ENCODE results near the gene STAC2. TPM values are rescaled to one million over a fixed set of nuclear protein-coding genes. Genes with fewer than 3 reads are reported as not detected.

STAC2 gene
- polyA plus RNA-seq, 2 of the 4 experiments (the other 2 are of a cell fraction), result 0.03 to 0.26 TPM

- ChIA-PET CTCF (interaction anchor here (0.6 to 30.5 kb wide), 10 partner anchors 7 to 190 kb away, joined by 3 to 612 read pairs (median 26); partner anchors contain the start of genes ARL5C and PLXDC1), POLR2A (interaction anchor here (2.6 kb wide), 1 partner anchor 33 kb away, joined by 21 read pairs; the partner anchor contains the start of gene RPL19)
- 58% methylated on average over 7 of the region's 7 CpGs for WGBS (ENCODE audit: missing lambda C conversion rate)
- Histone ChIP-seq H3K27ac (no peak overlapping the region), H3K4me3 (no peak overlapping the region), H3K4me2 (no peak overlapping the region), H3K4me1 (peaks cover 6% of the 10 kb centered on the region; the same call in 2 of the 3 replicates), H3K9me3 (no peaks in the 10 kb centered on the region)
- DNase-seq (ENCODE audit: low read depth in 1 of 2, low spot score in 1 of 2), result no peak
- no peak for ATAC-seq
- no peak for FAIRE-seq
- no peak for TF ChIP-seq JUN (IDR thresholded peaks at IDR 0.05)
- no peak for TF ChIP-seq ELK1 (IDR thresholded peaks at IDR 0.05; ENCODE audit: low read depth, low read length)
- TF ChIP-seq RAD21 (conservative IDR thresholded peaks at IDR 0.05 in 1 of 2, IDR thresholded peaks at IDR 0.05 in 1 of 2), result no peak
- TF ChIP-seq MAX (IDR thresholded peaks at IDR 0.05), result no peak
- no peak for TF ChIP-seq EHMT2 (IDR thresholded peaks at IDR 0.05; ENCODE audit: low read depth)
- no peak for TF ChIP-seq GATA3 (IDR thresholded peaks at IDR 0.05; ENCODE audit: borderline replicate concordance)
- no peak for TF ChIP-seq EP300 (IDR thresholded peaks at IDR 0.05)
- TF ChIP-seq TP53 (CRISPR knock-in tag; IDR thresholded peaks at IDR 0.05), result no peak
- TF ChIP-seq POLR2AphosphoS2 (conservative IDR thresholded peaks at IDR 0.05; ENCODE audit: low read length), result no peak
- no peak for TF ChIP-seq CBX8 (IDR thresholded peaks at IDR 0.05)
- TF ChIP-seq MAFK (IDR thresholded peaks at IDR 0.05; ENCODE audit: partially characterized antibody), result no peak
- no peak for TF ChIP-seq NR3C1 (IDR thresholded peaks at IDR 0.05)
- TF ChIP-seq ZFP36 (IDR thresholded peaks at IDR 0.05; ENCODE audit: borderline replicate concordance, partially characterized antibody), result no peak
- TF ChIP-seq PHF8 (IDR thresholded peaks at IDR 0.05; ENCODE audit: borderline replicate concordance, low read depth), result no peak
- TF ChIP-seq POLR2A (IDR thresholded peaks at IDR 0.05; ENCODE audit: low read length), result no peak
- no peak for TF ChIP-seq NPAS2 (CRISPR knock-in tag; IDR thresholded peaks at IDR 0.05; ENCODE audit: borderline replicate concordance)
Measured at GRCh38 chr17:39166437-39167335, 59.1 kb downstream of the STAC2 start.

- CTCF ChIA-PET, result interaction anchor here (0.6 to 30.5 kb wide), 11 partner anchors 8 to 190 kb away, joined by 3 to 612 read pairs (median 28); partner anchors contain the start of genes ARL5C and PLXDC1
- peak within 1 kb of the TSS in 1 of 2 experiments; percentile 51; a peak in 2 of 6 replicates for H3K27ac ChIP-seq
- POLR2A ChIA-PET, result interaction anchor here (2.6 kb wide), 1 partner anchor 34 kb away, joined by 21 read pairs; the partner anchor contains the start of gene RPL19
- DNase-seq (ENCODE audit: low read depth in 1 of 2, low spot score in 1 of 2) (no peak), ATAC-seq (no peak), FAIRE-seq (no peak)
- peak within 1 kb of the TSS; percentile 62 for H3K4me2 ChIP-seq
- TF ChIP-seq NPAS2 (CRISPR knock-in tag; IDR thresholded peaks at IDR 0.05; ENCODE audit: borderline replicate concordance) (no peak), HEYL (CRISPR knock-in tag; IDR thresholded peaks at IDR 0.05) (no peak), ATOH8 (CRISPR knock-in tag; IDR thresholded peaks at IDR 0.05; ENCODE audit: low read depth) (no peak), HDAC2 (IDR thresholded peaks at IDR 0.05) (no peak), BHLHE40 (IDR thresholded peaks at IDR 0.05; ENCODE audit: low read depth, low read length) (no peak), MAX (IDR thresholded peaks at IDR 0.05) (no peak)
- TF ChIP-seq, protein P1, sequence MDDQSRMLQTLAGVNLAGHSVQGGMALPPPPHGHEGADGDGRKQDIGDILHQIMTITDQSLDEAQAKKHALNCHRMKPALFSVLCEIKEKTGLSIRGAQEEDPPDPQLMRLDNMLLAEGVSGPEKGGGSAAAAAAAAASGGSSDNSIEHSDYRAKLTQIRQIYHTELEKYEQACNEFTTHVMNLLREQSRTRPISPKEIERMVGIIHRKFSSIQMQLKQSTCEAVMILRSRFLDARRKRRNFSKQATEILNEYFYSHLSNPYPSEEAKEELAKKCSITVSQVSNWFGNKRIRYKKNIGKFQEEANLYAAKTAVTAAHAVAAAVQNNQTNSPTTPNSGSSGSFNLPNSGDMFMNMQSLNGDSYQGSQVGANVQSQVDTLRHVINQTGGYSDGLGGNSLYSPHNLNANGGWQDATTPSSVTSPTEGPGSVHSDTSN (IDR thresholded peaks at IDR 0.05), result no peak
- TF ChIP-seq, protein P2, sequence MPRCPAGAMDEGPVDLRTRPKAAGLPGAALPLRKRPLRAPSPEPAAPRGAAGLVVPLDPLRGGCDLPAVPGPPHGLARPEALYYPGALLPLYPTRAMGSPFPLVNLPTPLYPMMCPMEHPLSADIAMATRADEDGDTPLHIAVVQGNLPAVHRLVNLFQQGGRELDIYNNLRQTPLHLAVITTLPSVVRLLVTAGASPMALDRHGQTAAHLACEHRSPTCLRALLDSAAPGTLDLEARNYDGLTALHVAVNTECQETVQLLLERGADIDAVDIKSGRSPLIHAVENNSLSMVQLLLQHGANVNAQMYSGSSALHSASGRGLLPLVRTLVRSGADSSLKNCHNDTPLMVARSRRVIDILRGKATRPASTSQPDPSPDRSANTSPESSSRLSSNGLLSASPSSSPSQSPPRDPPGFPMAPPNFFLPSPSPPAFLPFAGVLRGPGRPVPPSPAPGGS (IDR thresholded peaks at IDR 0.05), result no peak
- WGBS (ENCODE audit: missing lambda C conversion rate), result 82% methylated on average over 17 of the region's 17 CpGs
- H3K4me3 ChIP-seq, result no peak within 1 kb of the TSS
- H3K9me3 ChIP-seq, result no peaks in the 10 kb centered on the region
- peaks cover 6% of the 10 kb centered on the region; the same call in 2 of the 3 replicates for H3K4me1 ChIP-seq
Measured at GRCh38 chr17:39165841-39166349, 59.9 kb downstream of the STAC2 start, which contains the start of gene ARL5C. ARL5C (minus strand) TSS chr17:39166161; CDS start chr17:39165760, 401 bp downstream.

Measured in A549 (cell line).